ENCODE results near the gene PDE1C. TPM values are rescaled to one million over a fixed set of nuclear protein-coding genes. Genes with fewer than 3 reads are reported as not detected.

Gene PDE1C
- total RNA-seq, 4 donors from 2014 or later: 0.19 to 14.5 (median 2.9) TPM

GRCh38 chr7:31874631-31875386 lies 195.4 kb downstream of the PDE1C start:
- Histone ChIP-seq H3K4me3 (no peak overlapping the region), H3K4me1 (peaks cover 0 to 6% (median 0%) of the 10 kb centered on the region in 3 donors), H3K27ac (peak overlapping the region in 1 of 4 donors; percentile 14), H3K9me3 (no peaks in the 10 kb centered on the region), H3K36me3 (no peaks in the 10 kb centered on the region), H3K27me3 (no peaks in the 10 kb centered on the region)
- no peak for DNase-seq
- intact Hi-C loops (cut with DNase I): no loop called here
- no peak for TF ChIP-seq CTCF (IDR thresholded peaks at IDR 0.05)
- no peak for TF ChIP-seq POLR2A (IDR thresholded peaks at IDR 0.05)
- WGBS, 2 donors: 86 to 96% methylated on average over 4 of the region's 4 CpGs

GRCh38 chr7:31873816-31874597 lies 196.2 kb downstream of the PDE1C start:
- intact Hi-C loops (cut with DNase I): no loop called here
- Histone ChIP-seq H3K36me3 (no peaks in the 10 kb centered on the region), H3K27ac (no peak overlapping the region), H3K4me1 (peaks cover 0 to 6% (median 0%) of the 10 kb centered on the region in 3 donors), H3K4me3 (no peak overlapping the region), H3K27me3 (no peaks in the 10 kb centered on the region), H3K9me3 (no peaks in the 10 kb centered on the region)
- no peak for DNase-seq
- WGBS, 2 donors: 48% methylated on average over 3 of the region's 3 CpGs
- TF ChIP-seq POLR2A (IDR thresholded peaks at IDR 0.05): no peak

DNA sequence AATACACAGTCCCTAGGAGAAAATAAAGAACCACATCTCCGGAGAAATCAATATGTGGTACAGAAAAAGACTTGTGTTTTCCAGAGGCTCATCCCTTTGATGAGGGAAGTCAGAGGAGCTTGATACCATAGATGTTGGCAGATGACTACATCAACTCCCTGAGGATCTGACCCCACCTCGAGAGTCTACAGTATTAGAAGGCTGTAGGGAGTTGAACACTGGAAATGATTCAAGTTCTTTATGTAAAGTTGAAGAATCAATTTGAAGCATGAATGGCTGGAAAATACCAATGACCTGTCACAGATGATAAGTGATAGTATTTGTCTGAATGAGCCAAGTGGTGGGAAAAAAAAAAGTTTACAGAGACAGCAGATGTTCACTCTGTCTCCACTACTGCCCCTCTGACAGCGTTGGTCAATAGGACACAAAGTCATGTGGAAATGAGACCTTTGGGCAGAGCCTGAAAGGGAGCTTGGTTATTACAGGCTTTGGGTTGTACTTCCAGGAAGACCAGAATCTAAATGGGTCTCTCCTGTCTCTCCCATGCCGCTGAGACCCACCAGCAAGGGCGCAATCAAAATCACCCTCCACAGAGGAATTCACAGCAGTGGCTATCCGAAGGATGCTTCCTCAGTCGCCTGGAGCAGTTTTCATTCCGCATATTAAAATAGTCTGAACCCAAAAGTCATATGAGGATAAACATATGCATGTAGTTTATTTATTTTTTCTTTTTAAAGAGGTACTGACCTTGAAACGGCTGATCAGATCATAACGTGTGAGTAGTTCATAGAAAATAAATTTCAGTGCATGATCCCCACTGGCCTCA lies 197.4 kb downstream of the PDE1C start:
- no peaks in the 10 kb centered on the region for H3K9me3 ChIP-seq
- peaks cover 0 to 6% (median 0%) of the 10 kb centered on the region in 3 donors for H3K4me1 ChIP-seq
- H3K36me3 ChIP-seq: no peaks in the 10 kb centered on the region
- intact Hi-C loops (cut with DNase I): no loop called here
- WGBS, 2 donors: 65 to 78% methylated on average over 10 of the region's 10 CpGs
- no peak for TF ChIP-seq CTCF (IDR thresholded peaks at IDR 0.05)
- no peak for TF ChIP-seq POLR2A (IDR thresholded peaks at IDR 0.05)
- H3K27ac ChIP-seq: no peak overlapping the region
- H3K27me3 ChIP-seq: no peaks in the 10 kb centered on the region
- H3K4me3 ChIP-seq: no peak overlapping the region
- DNase-seq: no peak

- TF ChIP-seq CTCF (IDR thresholded peaks at IDR 0.05) (no peak), POLR2A (IDR thresholded peaks at IDR 0.05) (no peak)
- H3K4me1 ChIP-seq: no peaks in the 10 kb centered on the region
- peaks cover 0 to 8% (median 0%) of the 10 kb centered on the region in 3 donors for H3K9me3 ChIP-seq
- H3K27ac ChIP-seq: no peak overlapping the region
- 73 to 79% methylated on average over 6 of the region's 6 CpGs for WGBS, 2 donors
- intact Hi-C loops (cut with DNase I): no loop called here
- H3K4me3 ChIP-seq: no peak overlapping the region
- no peaks in the 10 kb centered on the region for H3K27me3 ChIP-seq
- H3K36me3 ChIP-seq: no peaks in the 10 kb centered on the region
- no peak for DNase-seq
Observed at GRCh38 chr7:31864646-31865045, 205.6 kb downstream of the PDE1C start.

DNA sequence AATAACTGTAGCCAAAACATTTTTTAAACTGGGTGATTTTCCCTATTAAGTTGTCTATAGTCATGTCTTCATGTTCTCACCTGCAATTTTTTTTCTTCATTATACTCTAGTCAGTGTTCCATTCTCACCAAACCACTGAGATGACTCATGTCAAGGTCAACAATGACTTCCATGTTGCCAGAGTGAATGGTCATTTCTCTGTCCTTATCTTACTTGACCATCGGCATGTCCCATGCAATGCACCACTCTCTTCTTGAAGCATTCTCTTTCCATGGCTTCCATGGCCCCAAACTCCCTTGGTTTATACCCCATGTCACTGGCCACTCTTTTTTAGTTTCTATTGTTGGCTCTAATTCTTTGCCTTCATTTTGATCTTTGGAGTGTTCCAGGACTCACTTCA lies 209.3 kb downstream of the PDE1C start:
- no peak overlapping the region for H3K4me3 ChIP-seq
- H3K9me3 ChIP-seq: no peaks in the 10 kb centered on the region
- no peaks in the 10 kb centered on the region for H3K27me3 ChIP-seq
- no peaks in the 10 kb centered on the region for H3K4me1 ChIP-seq
- no peak overlapping the region for H3K27ac ChIP-seq
- 100% methylated on average over 1 of the region's 1 CpG for WGBS, 2 donors
- TF ChIP-seq POLR2A (IDR thresholded peaks at IDR 0.05) (no peak), CTCF (IDR thresholded peaks at IDR 0.05) (no peak)
- intact Hi-C loops (cut with DNase I): no loop called here
- H3K36me3 ChIP-seq: no peaks in the 10 kb centered on the region
- DNase-seq: no peak
